ENCODE results near the gene ZBED3. TPM values are rescaled to one million over a fixed set of nuclear protein-coding genes. Genes with fewer than 3 reads are reported as not detected.

ZBED3 gene
- total RNA-seq, 4 donors from 2014 or later, result 5.4 to 15.0 (median 8.9) TPM

DNA sequence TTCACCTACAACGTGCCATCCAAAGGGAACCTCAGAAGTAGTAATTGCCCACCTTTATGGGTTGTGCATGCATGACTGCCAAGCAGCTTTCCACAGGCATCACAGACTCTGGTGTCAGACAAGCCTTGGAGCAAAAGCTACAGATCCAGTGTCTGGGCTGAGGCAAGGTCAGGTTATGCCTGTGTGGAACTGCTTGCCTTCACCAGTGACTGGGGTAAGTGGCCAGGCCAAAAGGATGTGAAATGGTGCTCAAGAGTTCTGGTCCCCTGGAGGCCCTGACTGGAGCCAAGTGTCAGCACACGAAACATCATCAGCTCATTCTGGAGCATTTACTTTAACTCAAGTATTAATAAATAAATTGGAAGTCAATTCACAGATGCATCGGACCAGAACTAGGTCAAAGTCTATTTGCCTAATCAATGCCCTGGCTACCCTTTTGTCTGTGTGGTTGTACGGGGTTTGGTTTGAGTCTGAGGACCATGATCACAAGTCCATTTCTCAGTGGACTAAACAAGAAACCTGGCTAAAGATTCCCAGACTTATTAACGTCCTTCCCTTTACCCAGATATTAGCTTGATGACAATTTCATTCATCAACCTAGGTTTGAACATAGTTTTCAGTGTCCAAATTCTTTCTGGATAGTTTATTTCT, 41.5 kb upstream of the ZBED3 start:
- intact Hi-C loops (cut with DNase I), result no loop called here
- 95% methylated on average over 5 of the region's 5 CpGs for WGBS
- TF ChIP-seq POLR2A (IDR thresholded peaks at IDR 0.05; ENCODE audit: low read depth) (no peak), POLR2AphosphoS5 (IDR thresholded peaks at IDR 0.05) (no peak), EP300 (IDR thresholded peaks at IDR 0.05) (no peak)
- TF ChIP-seq, protein P1, sequence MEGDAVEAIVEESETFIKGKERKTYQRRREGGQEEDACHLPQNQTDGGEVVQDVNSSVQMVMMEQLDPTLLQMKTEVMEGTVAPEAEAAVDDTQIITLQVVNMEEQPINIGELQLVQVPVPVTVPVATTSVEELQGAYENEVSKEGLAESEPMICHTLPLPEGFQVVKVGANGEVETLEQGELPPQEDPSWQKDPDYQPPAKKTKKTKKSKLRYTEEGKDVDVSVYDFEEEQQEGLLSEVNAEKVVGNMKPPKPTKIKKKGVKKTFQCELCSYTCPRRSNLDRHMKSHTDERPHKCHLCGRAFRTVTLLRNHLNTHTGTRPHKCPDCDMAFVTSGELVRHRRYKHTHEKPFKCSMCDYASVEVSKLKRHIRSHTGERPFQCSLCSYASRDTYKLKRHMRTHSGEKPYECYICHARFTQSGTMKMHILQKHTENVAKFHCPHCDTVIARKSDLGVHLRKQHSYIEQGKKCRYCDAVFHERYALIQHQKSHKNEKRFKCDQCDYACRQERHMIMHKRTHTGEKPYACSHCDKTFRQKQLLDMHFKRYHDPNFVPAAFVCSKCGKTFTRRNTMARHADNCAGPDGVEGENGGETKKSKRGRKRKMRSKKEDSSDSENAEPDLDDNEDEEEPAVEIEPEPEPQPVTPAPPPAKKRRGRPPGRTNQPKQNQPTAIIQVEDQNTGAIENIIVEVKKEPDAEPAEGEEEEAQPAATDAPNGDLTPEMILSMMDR (IDR thresholded peaks at IDR 0.05), result no peak
- no peaks in the 10 kb centered on the region for H3K36me3 ChIP-seq
- H3K4me3 ChIP-seq, result no peak overlapping the region
- DNase-seq (ENCODE audit: extremely low spot score), result no peak
- no peak overlapping the region for H3K27ac ChIP-seq (replicated peaks in 1 of 4)
- H3K27me3 ChIP-seq, result no peaks in the 10 kb centered on the region
- H3K4me1 ChIP-seq, result peaks cover 3 to 10% (median 8%) of the 10 kb centered on the region in 4 donors
- no peaks in the 10 kb centered on the region for H3K9me3 ChIP-seq

DNA sequence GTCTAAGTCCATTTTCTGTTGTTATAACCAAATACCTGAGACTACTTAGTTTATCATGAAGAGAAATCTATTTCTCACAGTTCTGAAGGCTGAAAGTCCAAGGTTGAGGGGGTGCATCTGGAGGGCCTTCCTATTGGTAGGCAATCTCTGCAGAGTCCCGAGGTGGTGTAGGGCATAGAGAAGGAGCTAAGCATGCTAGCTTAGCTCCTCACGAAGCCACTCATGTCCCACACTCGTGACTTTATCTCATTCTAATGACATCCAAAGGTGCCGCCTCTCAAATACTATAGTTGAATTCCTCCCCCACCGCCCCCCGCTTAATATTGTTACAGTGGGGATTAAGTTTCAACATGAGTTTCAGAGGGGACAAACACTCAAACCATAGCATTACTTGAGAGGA, 36.0 kb upstream of the ZBED3 start:
- WGBS, result 94% methylated on average over 6 of the region's 6 CpGs
- H3K9me3 ChIP-seq, result no peaks in the 10 kb centered on the region
- no peaks in the 10 kb centered on the region for H3K27me3 ChIP-seq
- no peak overlapping the region for H3K27ac ChIP-seq (replicated peaks in 1 of 4)
- intact Hi-C loops (cut with DNase I), result no loop called here
- no peaks in the 10 kb centered on the region for H3K4me1 ChIP-seq
- peaks cover 0 to 5% (median 0%) of the 10 kb centered on the region in 4 donors for H3K36me3 ChIP-seq
- H3K4me3 ChIP-seq, result no peak overlapping the region
- DNase-seq (ENCODE audit: extremely low spot score), result no peak
- TF ChIP-seq, protein P1 (IDR thresholded peaks at IDR 0.05), result no peak
- no peak for TF ChIP-seq POLR2A (IDR thresholded peaks at IDR 0.05; ENCODE audit: low read depth)
- no peak for TF ChIP-seq POLR2AphosphoS5 (IDR thresholded peaks at IDR 0.05)
- no peak for TF ChIP-seq EP300 (IDR thresholded peaks at IDR 0.05)

DNA sequence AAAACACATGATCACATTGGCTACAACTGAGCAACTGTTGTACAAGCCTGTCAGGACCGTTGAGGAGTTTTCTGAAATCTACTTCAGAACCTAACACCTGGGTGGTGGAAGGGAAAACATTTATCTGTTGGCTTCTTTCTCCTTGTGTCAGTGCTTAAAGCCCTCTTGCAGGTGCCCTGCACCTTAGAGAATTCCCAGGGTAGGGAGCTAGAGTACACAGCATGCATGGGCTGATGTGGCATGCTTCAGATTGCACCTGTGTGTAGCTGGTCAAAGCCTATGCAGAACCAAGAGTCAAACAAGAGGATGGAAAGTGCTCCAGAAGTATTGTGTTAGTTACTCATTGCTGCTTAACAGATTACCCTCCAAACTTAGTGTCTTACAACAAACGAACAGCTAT, 33.6 kb upstream of the ZBED3 start:
- intact Hi-C loops (cut with DNase I), result no loop called here
- DNase-seq (ENCODE audit: extremely low spot score), result no peak
- no peak overlapping the region for H3K4me3 ChIP-seq
- H3K27me3 ChIP-seq, result no peaks in the 10 kb centered on the region
- H3K4me1 ChIP-seq, result no peaks in the 10 kb centered on the region
- H3K9me3 ChIP-seq, result no peaks in the 10 kb centered on the region
- H3K27ac ChIP-seq (replicated peaks in 1 of 4), result no peak overlapping the region
- TF ChIP-seq POLR2A (IDR thresholded peaks at IDR 0.05; ENCODE audit: low read depth), result no peak
- no peak for TF ChIP-seq POLR2AphosphoS5 (IDR thresholded peaks at IDR 0.05)
- TF ChIP-seq, protein P1 (IDR thresholded peaks at IDR 0.05), result no peak
- no peak for TF ChIP-seq EP300 (IDR thresholded peaks at IDR 0.05)
- 97% methylated on average over 2 of the region's 2 CpGs for WGBS
- H3K36me3 ChIP-seq, result peaks cover 0 to 5% (median 0%) of the 10 kb centered on the region in 4 donors

DNA sequence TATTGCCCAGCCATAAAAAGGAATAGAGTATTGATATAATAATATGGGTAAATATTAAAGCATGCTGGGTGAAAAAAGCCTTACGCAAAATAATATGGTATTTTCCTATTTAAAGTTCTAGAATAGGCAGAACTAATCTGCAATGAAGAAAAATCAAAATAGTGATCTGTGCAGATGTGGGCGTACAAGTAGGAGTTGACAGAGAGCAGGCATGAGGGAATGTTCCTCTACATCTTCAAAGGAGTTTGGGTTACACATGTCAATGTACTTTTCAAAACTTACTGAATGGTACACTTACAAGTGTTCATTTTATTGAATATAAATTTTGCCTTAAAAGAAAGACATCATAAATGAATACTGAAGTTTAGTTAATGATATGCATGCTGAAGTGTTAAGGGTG, 33.0 kb upstream of the ZBED3 start:
- intact Hi-C loops (cut with DNase I), result no loop called here
- H3K9me3 ChIP-seq, result no peaks in the 10 kb centered on the region
- 99% methylated on average over 2 of the region's 2 CpGs for WGBS

More for the DNA sequence above, 33.0 kb upstream of the ZBED3 start:
- H3K27me3 ChIP-seq, result no peaks in the 10 kb centered on the region
- no peak overlapping the region for H3K27ac ChIP-seq (replicated peaks in 1 of 4)
- no peak overlapping the region for H3K4me3 ChIP-seq
- no peak for DNase-seq (ENCODE audit: extremely low spot score)
- no peaks in the 10 kb centered on the region for H3K4me1 ChIP-seq
- TF ChIP-seq POLR2AphosphoS5 (IDR thresholded peaks at IDR 0.05) (no peak), POLR2A (IDR thresholded peaks at IDR 0.05; ENCODE audit: low read depth) (no peak), EP300 (IDR thresholded peaks at IDR 0.05) (no peak)
- TF ChIP-seq, protein P1 (IDR thresholded peaks at IDR 0.05), result no peak
- peaks cover 0 to 5% (median 0%) of the 10 kb centered on the region in 4 donors for H3K36me3 ChIP-seq

All from esophagus muscularis mucosa (tissue), 4 donors.